ENCODE data around the gene SLC9A9. TPM values are rescaled to one million over a fixed set of nuclear protein-coding genes. Genes with fewer than 3 reads are reported as not detected.
A peak's percentile ranks its signal among the peaks of the same experiment; 100 is the strongest.

The SLC9A9 gene
- total RNA-seq, 4 donors from 2014 or later, result 1.7 to 8.2 (median 3.6) TPM

GRCh38 chr3:143812481-143812880 is 35.8 kb downstream of the SLC9A9 start:
- DNase-seq (no peak), ATAC-seq (no peak)
- Histone ChIP-seq H3K27ac (no peak overlapping the region), H3K4me1 (peaks cover 7 to 8% of the 10 kb centered on the region in 2 donors), H3K9me3 (no peaks in the 10 kb centered on the region), H3K27me3 (no peaks in the 10 kb centered on the region), H3K4me3 (no peak overlapping the region), H3K36me3 (no peaks in the 10 kb centered on the region)
- TF ChIP-seq POLR2A (IDR thresholded peaks at IDR 0.05) (no peak), CTCF (IDR thresholded peaks at IDR 0.05 in 4 of 5, conservative IDR thresholded peaks at IDR 0.05 in 1 of 5) (no peak)
- in situ Hi-C loops (cut with MboI; ENCODE audit: low sequenced_read_pairs in 4 of 4), result no loop called here
- intact Hi-C loops (cut with DNase I; ENCODE audit: low total_unique reads), result no loop called here

GRCh38 chr3:143811602-143812001 is 36.7 kb downstream of the SLC9A9 start:
- ATAC-seq (peak in 1 of 2 donors; percentile 33), DNase-seq (peak; percentile 27 to 56)
- H3K4me1 ChIP-seq, result peaks cover 8% of the 10 kb centered on the region in 2 donors
- TF ChIP-seq POLR2A (IDR thresholded peaks at IDR 0.05) (no peak), CTCF (IDR thresholded peaks at IDR 0.05 in 4 of 5, conservative IDR thresholded peaks at IDR 0.05 in 1 of 5) (no peak)
- intact Hi-C loops (cut with DNase I; ENCODE audit: low total_unique reads), result no loop called here
- no peaks in the 10 kb centered on the region for H3K36me3 ChIP-seq
- in situ Hi-C loops (cut with MboI; ENCODE audit: low sequenced_read_pairs in 4 of 4), result no loop called here
- no peaks in the 10 kb centered on the region for H3K27me3 ChIP-seq
- H3K9me3 ChIP-seq, result no peaks in the 10 kb centered on the region
- H3K27ac ChIP-seq, result peak overlapping the region in 3 of 4 donors; percentile 23 to 52 (median 33)
- H3K4me3 ChIP-seq, result no peak overlapping the region

GRCh38 chr3:143810953-143811265 is 37.4 kb downstream of the SLC9A9 start:
- intact Hi-C loops (cut with DNase I; ENCODE audit: low total_unique reads), result no loop called here
- DNase-seq (no peak), ATAC-seq (no peak)
- no peak for TF ChIP-seq POLR2A (IDR thresholded peaks at IDR 0.05)
- TF ChIP-seq CTCF (IDR thresholded peaks at IDR 0.05 in 4 of 5, conservative IDR thresholded peaks at IDR 0.05 in 1 of 5), result no peak
- Histone ChIP-seq H3K36me3 (no peaks in the 10 kb centered on the region), H3K27me3 (no peaks in the 10 kb centered on the region), H3K27ac (peak overlapping the region in 3 of 4 donors; percentile 18 to 52 (median 23)), H3K4me1 (peaks cover 8 to 10% of the 10 kb centered on the region in 2 donors), H3K4me3 (no peak overlapping the region), H3K9me3 (no peaks in the 10 kb centered on the region)
- in situ Hi-C loops (cut with MboI; ENCODE audit: low sequenced_read_pairs in 4 of 4), result no loop called here

- no peak for DNase-seq
- Histone ChIP-seq H3K36me3 (no peaks in the 10 kb centered on the region), H3K27me3 (no peaks in the 10 kb centered on the region), H3K27ac (peak overlapping the region in 2 of 4 donors; percentile 18 to 23), H3K9me3 (no peaks in the 10 kb centered on the region), H3K4me3 (no peak overlapping the region), H3K4me1 (peaks cover 8 to 10% of the 10 kb centered on the region in 2 donors)
- intact Hi-C loops (cut with DNase I; ENCODE audit: low total_unique reads) (no loop called here), in situ Hi-C loops (cut with MboI; ENCODE audit: low sequenced_read_pairs in 4 of 4) (no loop called here)
- ATAC-seq, result no peak
- TF ChIP-seq CTCF (IDR thresholded peaks at IDR 0.05 in 4 of 5, conservative IDR thresholded peaks at IDR 0.05 in 1 of 5) (no peak), POLR2A (IDR thresholded peaks at IDR 0.05) (no peak)
Observed at GRCh38 chr3:143810166-143810952, 37.9 kb downstream of the SLC9A9 start.
